Measurements from ENCODE around the gene ITGBL1.

DNA sequence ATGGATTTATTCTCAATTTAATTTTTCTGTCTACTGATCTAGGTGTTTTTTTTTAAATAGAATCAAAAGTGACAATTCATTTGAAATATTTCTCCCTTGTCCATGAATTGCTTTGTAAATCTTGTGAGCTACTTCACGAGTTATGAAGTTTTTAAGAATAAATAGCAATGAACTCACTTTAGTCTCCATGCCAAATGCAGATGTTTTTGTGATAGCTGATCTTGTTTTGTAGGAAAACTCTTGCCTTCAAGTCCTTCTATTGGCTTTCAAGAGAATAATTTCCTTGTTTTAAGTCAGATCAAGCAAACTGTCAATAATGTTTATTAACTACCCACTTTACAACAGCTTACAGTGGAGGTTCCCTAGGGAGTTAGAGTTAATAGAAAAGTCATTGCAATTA lies 99.8 kb downstream of the ITGBL1 start:
- TF ChIP-seq, protein P1, sequence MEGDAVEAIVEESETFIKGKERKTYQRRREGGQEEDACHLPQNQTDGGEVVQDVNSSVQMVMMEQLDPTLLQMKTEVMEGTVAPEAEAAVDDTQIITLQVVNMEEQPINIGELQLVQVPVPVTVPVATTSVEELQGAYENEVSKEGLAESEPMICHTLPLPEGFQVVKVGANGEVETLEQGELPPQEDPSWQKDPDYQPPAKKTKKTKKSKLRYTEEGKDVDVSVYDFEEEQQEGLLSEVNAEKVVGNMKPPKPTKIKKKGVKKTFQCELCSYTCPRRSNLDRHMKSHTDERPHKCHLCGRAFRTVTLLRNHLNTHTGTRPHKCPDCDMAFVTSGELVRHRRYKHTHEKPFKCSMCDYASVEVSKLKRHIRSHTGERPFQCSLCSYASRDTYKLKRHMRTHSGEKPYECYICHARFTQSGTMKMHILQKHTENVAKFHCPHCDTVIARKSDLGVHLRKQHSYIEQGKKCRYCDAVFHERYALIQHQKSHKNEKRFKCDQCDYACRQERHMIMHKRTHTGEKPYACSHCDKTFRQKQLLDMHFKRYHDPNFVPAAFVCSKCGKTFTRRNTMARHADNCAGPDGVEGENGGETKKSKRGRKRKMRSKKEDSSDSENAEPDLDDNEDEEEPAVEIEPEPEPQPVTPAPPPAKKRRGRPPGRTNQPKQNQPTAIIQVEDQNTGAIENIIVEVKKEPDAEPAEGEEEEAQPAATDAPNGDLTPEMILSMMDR (IDR thresholded peaks at IDR 0.05), result no peak
- TF ChIP-seq EZH2 (IDR thresholded peaks at IDR 0.05; ENCODE audit: borderline replicate concordance, insufficient read depth, low read depth, low read length, poor library complexity, severe bottlenecking), result no peak

All from B cell (primary cell).